K562 (cell line): Measurements from ENCODE around the gene BPTF. TPM values are rescaled to one million over a fixed set of nuclear protein-coding genes. Genes with fewer than 3 reads are reported as not detected.

Experiments used
- HDAC2 ChIP-seq: fragments of 450-650 bp; IDR thresholded peaks from 2 replicates; pipeline ENCODE4 v1.6.1; 2016; ENCODE audit warnings: mild to moderate bottlenecking
- HDAC3 ChIP-seq: fragments of 450-650 bp; IDR thresholded peaks from 2 replicates; pipeline ENCODE4 v1.6.1; 2018; ENCODE audit warnings: borderline replicate concordance, mild to moderate bottlenecking, moderate library complexity; ENCODE audit not compliant: partially characterized antibody
- HNRNPK ChIP-seq: fragments of 200-400 bp; formaldehyde crosslinking; IDR thresholded peaks from one replicate; pipeline ENCODE4 v1.6.1; 2018; ENCODE audit warnings: mild to moderate bottlenecking, low read depth, low read length; ENCODE audit not compliant: poor library complexity, severe bottlenecking
- KLF13 ChIP-seq: fragments of 450-650 bp; IDR thresholded peaks from 2 replicates; pipeline ENCODE4 v1.6.1; 2016; ENCODE audit warnings: missing genetic modification characterization, low read depth, mild to moderate bottlenecking, missing compliant biosample characterization, moderate library complexity, borderline replicate concordance
- L3MBTL2 ChIP-seq: fragments of 450-650 bp; IDR thresholded peaks from 2 replicates; pipeline ENCODE4 v1.6.1; 2016; ENCODE audit warnings: mild to moderate bottlenecking, moderate library complexity
- NFIC ChIP-seq: fragments of 450-650 bp; IDR thresholded peaks from 2 replicates; pipeline ENCODE4 v1.6.1; 2017; ENCODE audit warnings: mild to moderate bottlenecking, inconsistent platforms
- PCBP1 ChIP-seq: fragments of 200-400 bp; formaldehyde crosslinking; IDR thresholded peaks from 2 replicates; pipeline ENCODE4 v1.6.1; 2018; ENCODE audit warnings: mild to moderate bottlenecking, low read depth, low read length; ENCODE audit not compliant: poor library complexity, severe bottlenecking
- PHB ChIP-seq: fragments of 250-450 bp; sonication (Bioruptor Pico); IDR thresholded peaks from 2 replicates; pipeline ENCODE4 v1.5.0; 2021
- SMAD1 ChIP-seq: fragments of 150-350 bp; IDR thresholded peaks from 2 replicates; pipeline ENCODE4 v1.6.1; 2014; ENCODE audit warnings: low read length, low read depth; ENCODE audit not compliant: partially characterized antibody
- SMAD3 ChIP-seq: fragments of 450-650 bp; formaldehyde crosslinking; conservative IDR thresholded peaks from 2 replicates; pipeline ENCODE4 v1.4.0; 2020; ENCODE audit warnings: mild to moderate bottlenecking
- SMARCC2 ChIP-seq: fragments of 450-650 bp; IDR thresholded peaks from 2 replicates; pipeline ENCODE4 v1.6.1; 2017; ENCODE audit warnings: antibody characterized with exemption, moderate library complexity, mild to moderate bottlenecking, low read depth
- STAT5A ChIP-seq: IDR thresholded peaks from 2 replicates; pipeline ENCODE4 v1.6.1; 2012; ENCODE audit warnings: low read length, inconsistent platforms, borderline replicate concordance
- TAF9B ChIP-seq: fragments of 450-650 bp; IDR thresholded peaks from 2 replicates; pipeline ENCODE4 v1.6.1; 2018; ENCODE audit warnings: mild to moderate bottlenecking; ENCODE audit not compliant: partially characterized antibody
- TRIM24 ChIP-seq, 2 experiments: fragments of 450-650 bp; IDR thresholded peaks; 2 replicates each; pipeline ENCODE4 v1.6.1; 2016
- ZNF121 ChIP-seq: sonication (generic); formaldehyde crosslinking; conservative IDR thresholded peaks from 2 replicates; pipeline ENCODE4 v1.8.0; 2022; ENCODE audit warnings: missing genetic modification reagents
- ZNF140 ChIP-seq: fragments of 250-450 bp; sonication (Bioruptor Pico); IDR thresholded peaks from 2 replicates; pipeline ENCODE4 v1.8.0; 2021; ENCODE audit warnings: moderate library complexity, mild to moderate bottlenecking, inconsistent platforms
- ZNF143 ChIP-seq: sonication (generic); formaldehyde crosslinking; IDR thresholded peaks from 2 replicates; pipeline ENCODE4 v1.9.0; 2022; ENCODE audit warnings: mild to moderate bottlenecking, missing genetic modification reagents
- ZNF175 ChIP-seq: fragments of 200-800 bp; sonication (Bioruptor generic); IDR thresholded peaks from 2 replicates; pipeline ENCODE4 v1.6.1; 2016; ENCODE audit warnings: low read depth, mild to moderate bottlenecking, missing genetic modification characterization, missing compliant biosample characterization
- ZNF583 ChIP-seq: fragments of 250-450 bp; sonication (Bioruptor Pico); IDR thresholded peaks from 2 replicates; pipeline ENCODE4 v1.4.0; 2020
- ZZZ3 ChIP-seq: fragments of 450-650 bp; IDR thresholded peaks from 2 replicates; pipeline ENCODE4 v1.6.1; 2016; ENCODE audit warnings: antibody characterized with exemption, mild to moderate bottlenecking, moderate library complexity
- polyA plus RNA-seq, 8 experiments: library from polyadenylated mRNA; depleted of rRNA in 4 of 8; stranded (reverse) in 5 of 8; unstranded in 3 of 8; fragments of >200 nt; fragmentation: Nextera tagmentation in 2 of 8; fragmentation: Illumina TruSeq in 1 of 8; extraction: Ambion mirVana in 2 of 8; extraction: Trizol in 1 of 8; gene quantifications; 2 replicates each; pipeline versions ENCODE4 v1.2.1 to v1.2.3, GENCODE V29; 2011 to 2014; ENCODE audit warnings: inconsistent platforms in 1 of 8, missing spikeins in 1 of 8
- total RNA-seq, 7 experiments: library from RNA; depleted of rRNA in 6 of 7; stranded (reverse); fragments of >200 nt in 6 of 7; fragmentation: Illumina TruSeq in 2 of 7; extraction: Trizol in 2 of 7; gene quantifications; 2 replicates each; pipeline versions ENCODE4 v1.2.1 to v1.2.3, GENCODE V29; 2011 to 2021; ENCODE audit warnings: low replicate concordance in 1 of 7
- TF ChIP-seq, protein P1 (sequence below): sonication (generic); formaldehyde crosslinking; IDR thresholded peaks from 2 replicates; pipeline ENCODE4 v1.8.1; 2023; ENCODE audit warnings: mild to moderate bottlenecking, missing genetic modification reagents
- TF ChIP-seq, protein P2 (sequence below), 2 experiments: IDR thresholded peaks; 2 replicates each; pipeline ENCODE4 v1.6.1; 2012; ENCODE audit warnings: improper control_type of control experiment in 2 of 2, low read depth in 2 of 2, low read length in 2 of 2, borderline replicate concordance in 1 of 2
- TF ChIP-seq, protein P3 (sequence below): IDR thresholded peaks from 3 replicates; pipeline ENCODE4 v1.6.1; 2011; ENCODE audit warnings: borderline replicate concordance, mild to moderate bottlenecking; ENCODE audit not compliant: insufficient read length, insufficient read depth
- TF ChIP-seq, protein P4 (sequence below): fragments of 250-450 bp; sonication (Bioruptor Pico); IDR thresholded peaks from 2 replicates; pipeline ENCODE4 v1.8.0; 2022; ENCODE audit warnings: moderate library complexity, mild to moderate bottlenecking, inconsistent platforms

The BPTF gene
- total and polyA plus RNA-seq, 9 of the 15 experiments (the other 6 are each of a cell fraction or from before 2014, with no cell fraction given) = 12.5 to 52.1 (median 26.9) TPM

DNA sequence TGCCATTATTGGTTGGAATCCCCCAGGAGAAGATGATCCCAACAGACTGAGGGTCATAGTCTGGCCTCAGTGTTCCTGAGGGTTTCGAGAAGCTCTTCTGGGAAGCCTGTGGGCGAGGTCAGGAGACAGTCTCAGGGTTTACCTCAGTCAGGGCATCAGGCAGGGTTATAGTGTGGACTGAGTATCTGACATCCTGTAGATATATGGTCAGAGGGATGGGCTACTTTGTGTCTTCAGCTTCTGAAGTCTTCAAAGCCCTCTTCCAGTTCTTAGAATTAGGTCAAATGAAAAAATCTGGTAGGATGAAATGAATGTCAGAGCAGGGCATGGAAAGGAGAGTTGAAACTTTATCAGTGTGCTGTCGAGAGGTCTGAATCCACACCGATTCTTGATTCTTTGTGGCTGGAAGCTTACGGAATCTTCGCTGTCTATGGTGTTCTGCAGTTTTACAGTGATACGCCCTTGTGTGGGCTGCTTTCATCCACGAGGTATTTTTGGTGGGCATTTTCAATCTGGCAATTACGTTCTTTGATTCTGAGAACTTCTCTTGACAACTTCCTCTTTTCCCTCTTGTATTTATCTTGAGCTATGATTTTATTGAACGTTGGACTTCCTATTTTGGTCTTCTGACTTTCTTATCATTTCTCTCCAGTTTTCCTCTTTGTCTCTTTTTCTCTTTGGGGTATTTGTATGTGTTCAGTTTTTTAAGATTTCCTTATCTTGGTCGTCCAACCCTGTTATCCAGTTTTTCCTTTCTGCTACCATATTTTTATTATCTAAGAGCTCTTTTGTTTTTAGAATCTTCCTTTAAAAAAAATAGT lies 30.4 kb downstream of the BPTF start (continued):
- TF ChIP-seq, protein P1, sequence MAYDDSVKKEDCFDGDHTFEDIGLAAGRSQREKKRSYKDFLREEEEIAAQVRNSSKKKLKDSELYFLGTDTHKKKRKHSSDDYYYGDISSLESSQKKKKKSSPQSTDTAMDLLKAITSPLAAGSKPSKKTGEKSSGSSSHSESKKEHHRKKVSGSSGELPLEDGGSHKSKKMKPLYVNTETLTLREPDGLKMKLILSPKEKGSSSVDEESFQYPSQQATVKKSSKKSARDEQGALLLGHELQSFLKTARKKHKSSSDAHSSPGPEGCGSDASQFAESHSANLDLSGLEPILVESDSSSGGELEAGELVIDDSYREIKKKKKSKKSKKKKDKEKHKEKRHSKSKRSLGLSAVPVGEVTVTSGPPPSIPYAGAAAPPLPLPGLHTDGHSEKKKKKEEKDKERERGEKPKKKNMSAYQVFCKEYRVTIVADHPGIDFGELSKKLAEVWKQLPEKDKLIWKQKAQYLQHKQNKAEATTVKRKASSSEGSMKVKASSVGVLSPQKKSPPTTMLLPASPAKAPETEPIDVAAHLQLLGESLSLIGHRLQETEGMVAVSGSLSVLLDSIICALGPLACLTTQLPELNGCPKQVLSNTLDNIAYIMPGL (CRISPR knock-in tag) = no peak
- TF ChIP-seq SMAD1 (no peak), ZZZ3 (no peak), ZNF583 (no peak), NFIC (peak; percentile 88), ZNF121 (CRISPR knock-in tag) (no peak), KLF13 (tag) (no peak), PCBP1 (no peak), HDAC2 (peak; percentile 100), ZNF175 (CRISPR knock-in tag) (no peak), ZNF140 (CRISPR knock-in tag) (no peak), PHB (CRISPR knock-in tag) (no peak), SMARCC2 (peak; percentile 92), ZNF143 (CRISPR knock-in tag) (no peak), HDAC3 (peak; percentile 91), TRIM24 (IDR thresholded peaks at IDR 0.05) (peak; percentile 80 to 91), STAT5A (peak; percentile 50; the same call in 1 of the 2 replicates), L3MBTL2 (peak; percentile 53; the same call in 1 of the 2 replicates), SMAD3 (CRISPR knock-in tag) (0 out of 2 replicates have a peak, but pooled peaks have one; percentile 41), HNRNPK (no peak), TAF9B (no peak)
- TF ChIP-seq, protein P2, sequence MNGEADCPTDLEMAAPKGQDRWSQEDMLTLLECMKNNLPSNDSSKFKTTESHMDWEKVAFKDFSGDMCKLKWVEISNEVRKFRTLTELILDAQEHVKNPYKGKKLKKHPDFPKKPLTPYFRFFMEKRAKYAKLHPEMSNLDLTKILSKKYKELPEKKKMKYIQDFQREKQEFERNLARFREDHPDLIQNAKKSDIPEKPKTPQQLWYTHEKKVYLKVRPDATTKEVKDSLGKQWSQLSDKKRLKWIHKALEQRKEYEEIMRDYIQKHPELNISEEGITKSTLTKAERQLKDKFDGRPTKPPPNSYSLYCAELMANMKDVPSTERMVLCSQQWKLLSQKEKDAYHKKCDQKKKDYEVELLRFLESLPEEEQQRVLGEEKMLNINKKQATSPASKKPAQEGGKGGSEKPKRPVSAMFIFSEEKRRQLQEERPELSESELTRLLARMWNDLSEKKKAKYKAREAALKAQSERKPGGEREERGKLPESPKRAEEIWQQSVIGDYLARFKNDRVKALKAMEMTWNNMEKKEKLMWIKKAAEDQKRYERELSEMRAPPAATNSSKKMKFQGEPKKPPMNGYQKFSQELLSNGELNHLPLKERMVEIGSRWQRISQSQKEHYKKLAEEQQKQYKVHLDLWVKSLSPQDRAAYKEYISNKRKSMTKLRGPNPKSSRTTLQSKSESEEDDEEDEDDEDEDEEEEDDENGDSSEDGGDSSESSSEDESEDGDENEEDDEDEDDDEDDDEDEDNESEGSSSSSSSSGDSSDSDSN (IDR thresholded peaks at IDR 0.05; ENCODE audit: borderline replicate concordance in 1 of 2, low read depth in 2 of 2, low read length in 2 of 2) = no peak
- TF ChIP-seq, protein P3, sequence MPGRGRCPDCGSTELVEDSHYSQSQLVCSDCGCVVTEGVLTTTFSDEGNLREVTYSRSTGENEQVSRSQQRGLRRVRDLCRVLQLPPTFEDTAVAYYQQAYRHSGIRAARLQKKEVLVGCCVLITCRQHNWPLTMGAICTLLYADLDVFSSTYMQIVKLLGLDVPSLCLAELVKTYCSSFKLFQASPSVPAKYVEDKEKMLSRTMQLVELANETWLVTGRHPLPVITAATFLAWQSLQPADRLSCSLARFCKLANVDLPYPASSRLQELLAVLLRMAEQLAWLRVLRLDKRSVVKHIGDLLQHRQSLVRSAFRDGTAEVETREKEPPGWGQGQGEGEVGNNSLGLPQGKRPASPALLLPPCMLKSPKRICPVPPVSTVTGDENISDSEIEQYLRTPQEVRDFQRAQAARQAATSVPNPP = no peak
- TF ChIP-seq, protein P4, sequence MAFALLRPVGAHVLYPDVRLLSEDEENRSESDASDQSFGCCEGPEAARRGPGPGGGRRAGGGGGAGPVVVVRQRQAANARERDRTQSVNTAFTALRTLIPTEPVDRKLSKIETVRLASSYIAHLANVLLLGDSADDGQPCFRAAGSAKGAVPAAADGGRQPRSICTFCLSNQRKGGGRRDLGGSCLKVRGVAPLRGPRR (CRISPR knock-in tag) = no peak
